ENCODE data around the gene IRAK2. TPM values are rescaled to one million over a fixed set of nuclear protein-coding genes. Genes with fewer than 3 reads are reported as not detected.

The IRAK2 gene
- total RNA-seq, 1 experiment from 2014 or later, result 0.61 TPM

DNA sequence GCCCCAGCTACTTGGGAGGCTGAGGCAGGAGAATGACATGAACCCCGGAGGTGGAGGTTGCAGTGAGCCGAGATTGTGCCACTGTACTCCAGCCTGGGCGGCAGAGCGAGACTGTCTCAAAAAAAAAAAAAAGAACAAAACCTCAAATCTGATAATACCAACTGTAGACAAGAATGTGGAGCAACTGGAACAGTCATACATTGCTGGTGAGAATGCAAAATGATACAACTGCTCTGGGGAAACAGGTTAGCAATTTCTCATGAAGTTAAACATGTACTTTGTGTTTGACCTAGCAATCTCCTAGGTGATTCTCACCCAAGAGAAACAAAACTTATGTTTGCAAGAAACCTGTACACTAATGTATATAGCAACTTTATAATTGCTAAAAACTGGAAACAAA, 27.5 kb upstream of the IRAK2 start:
- Histone ChIP-seq H2BK5ac (ENCODE audit: insufficient read length, low read length) (no peak overlapping the region), H4K20me1 (ENCODE audit: control insufficient read depth, insufficient read depth, insufficient read length) (no peaks in the 10 kb centered on the region), H2BK120ac (ENCODE audit: low read depth, low read length, poor library complexity, severe bottlenecking) (no peak overlapping the region), H4K8ac (replicated peaks; ENCODE audit: insufficient read length, low read depth, low read length) (no peak overlapping the region), H3K18ac (ENCODE audit: insufficient read length, low read depth, low read length) (no peak overlapping the region), H3K4ac (ENCODE audit: low read depth, low read length) (no peak overlapping the region), H2BK12ac (ENCODE audit: insufficient read length, low read depth, low read length) (no peak overlapping the region), H3K79me2 (ENCODE audit: insufficient read depth, low read length) (no peaks in the 10 kb centered on the region; the same call in 1 of the 2 replicates), H3K79me1 (ENCODE audit: insufficient read depth, low read depth, low read length, poor library complexity, severe bottlenecking) (no peaks in the 10 kb centered on the region), H2BK20ac (ENCODE audit: low read depth, low read length, poor library complexity, severe bottlenecking) (no peak overlapping the region), H3K4me1 (ENCODE audit: insufficient read depth, low read length) (no peaks in the 10 kb centered on the region), H3K23ac (ENCODE audit: insufficient read length, low read depth, low read length) (no peak overlapping the region), H3K23me2 (ENCODE audit: insufficient read length, low read depth, low read length, poor library complexity, severe bottlenecking) (no peaks in the 10 kb centered on the region), H3T11ph (ENCODE audit: low read length) (no peak overlapping the region), H4K5ac (ENCODE audit: insufficient read length, low read depth, low read length) (no peak overlapping the region), H3K9me3 (ENCODE audit: control insufficient read depth, low read depth, low read length) (no peaks in the 10 kb centered on the region), H3K14ac (ENCODE audit: insufficient read depth, low read length) (no peak overlapping the region), H4K91ac (ENCODE audit: insufficient read length, low read depth, low read length) (no peak overlapping the region), H3K27me3 (ENCODE audit: insufficient read depth, low read length) (no peaks in the 10 kb centered on the region), H2BK15ac (ENCODE audit: low read depth, low read length) (no peak overlapping the region), H3K56ac (ENCODE audit: insufficient read length, low read depth, low read length) (no peak overlapping the region), H3K27ac (ENCODE audit: insufficient read length, low read depth, low read length) (no peak overlapping the region), H3K4me2 (ENCODE audit: insufficient read depth, insufficient read length, low read length) (no peak overlapping the region), H2AFZ (ENCODE audit: low read length) (no peak overlapping the region), H2AK5ac (ENCODE audit: insufficient read length, low read length) (no peak overlapping the region), H3K9ac (ENCODE audit: extremely low read depth, insufficient read length, low read length) (no peak overlapping the region)
- TF ChIP-seq, protein P1, sequence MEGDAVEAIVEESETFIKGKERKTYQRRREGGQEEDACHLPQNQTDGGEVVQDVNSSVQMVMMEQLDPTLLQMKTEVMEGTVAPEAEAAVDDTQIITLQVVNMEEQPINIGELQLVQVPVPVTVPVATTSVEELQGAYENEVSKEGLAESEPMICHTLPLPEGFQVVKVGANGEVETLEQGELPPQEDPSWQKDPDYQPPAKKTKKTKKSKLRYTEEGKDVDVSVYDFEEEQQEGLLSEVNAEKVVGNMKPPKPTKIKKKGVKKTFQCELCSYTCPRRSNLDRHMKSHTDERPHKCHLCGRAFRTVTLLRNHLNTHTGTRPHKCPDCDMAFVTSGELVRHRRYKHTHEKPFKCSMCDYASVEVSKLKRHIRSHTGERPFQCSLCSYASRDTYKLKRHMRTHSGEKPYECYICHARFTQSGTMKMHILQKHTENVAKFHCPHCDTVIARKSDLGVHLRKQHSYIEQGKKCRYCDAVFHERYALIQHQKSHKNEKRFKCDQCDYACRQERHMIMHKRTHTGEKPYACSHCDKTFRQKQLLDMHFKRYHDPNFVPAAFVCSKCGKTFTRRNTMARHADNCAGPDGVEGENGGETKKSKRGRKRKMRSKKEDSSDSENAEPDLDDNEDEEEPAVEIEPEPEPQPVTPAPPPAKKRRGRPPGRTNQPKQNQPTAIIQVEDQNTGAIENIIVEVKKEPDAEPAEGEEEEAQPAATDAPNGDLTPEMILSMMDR (conservative IDR thresholded peaks at IDR 0.05), result no peak
- Mint-ChIP-seq H3K27ac (no peak overlapping the region), H3K27me3 (ENCODE audit: low read depth) (peaks cover 3% of the 10 kb centered on the region; the same call in 1 of the 2 replicates), H3K9me3 (peaks cover 2 to 6% of the 10 kb centered on the region in 2 experiments; a peak in 4 of 5 replicates), H3K36me3 (ENCODE audit: insufficient read depth in 1 of 3, low read depth in 3 of 3) (peaks cover 0 to 2% (median 0%) of the 10 kb centered on the region in 3 experiments; a peak in 2 of 7 replicates), H3K4me1 (no peaks in the 10 kb centered on the region), H3K4me3 (no peak overlapping the region)
- no peak for DNase-seq
- no CpG with 5 or more reads among the region's 4 CpGs for WGBS (ENCODE audit: extremely low coverage, insufficient read length, low lambda C conversion rate)

Measured in H9 (cell line).